Measurements from ENCODE around the gene APMAP. TPM values are rescaled to one million over a fixed set of nuclear protein-coding genes. Genes with fewer than 3 reads are reported as not detected.

APMAP gene
- polyA plus RNA-seq, 12 donors, result 39.8 to 71.9 (median 46.5) TPM; not detected in 1

GRCh38 chr20:24914388-24915241, 77.9 kb downstream of the APMAP start:
- no peak for DNase-seq

DNA sequence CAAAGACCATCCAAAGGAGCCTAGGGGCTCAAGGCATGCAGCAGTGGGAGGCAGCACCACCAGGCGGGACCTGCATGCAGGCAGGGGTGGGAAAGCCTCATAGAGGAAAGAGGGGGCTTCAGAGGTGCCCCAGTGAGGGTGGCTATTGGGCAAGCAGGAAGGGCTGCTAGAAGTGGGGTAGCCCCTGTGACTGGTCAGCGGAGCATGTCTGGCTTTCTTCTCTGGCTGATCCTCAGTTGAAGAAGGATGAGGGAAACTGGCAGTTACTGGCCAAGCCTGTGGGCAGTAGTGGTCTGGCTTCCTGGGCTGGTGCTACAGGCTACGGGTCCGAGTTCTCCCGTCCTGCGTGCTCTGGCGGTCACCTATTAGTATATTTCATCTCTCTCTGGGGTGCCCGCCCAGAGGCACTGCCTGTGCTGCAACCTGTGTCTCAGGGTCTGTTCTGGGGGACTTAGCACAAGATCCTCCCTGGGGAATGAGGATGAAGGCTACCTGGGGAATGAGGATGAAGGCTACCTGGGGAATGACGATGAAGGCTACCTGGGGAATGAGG, 79.4 kb downstream of the APMAP start:
- DNase-seq, result no peak

Other genes starting within 250 kb of the APMAP start
- 1 to 10 TPM in 2 of 12 donors, under 1 TPM in 8, not detected in 2; 0.35 to 2.3 (median 0.67) TPM for gene CST7, start 43.5 kb downstream of the APMAP start, polyA plus RNA-seq (ENCODE audit: insufficient read length in 12 of 12)
- gene ACSS1, start 65.4 kb upstream of the APMAP start, polyA plus RNA-seq (ENCODE audit: insufficient read length in 12 of 12), result 10 to 100 TPM in 11 of 12 donors, not detected in 1; 14.6 to 33.5 (median 20.6) TPM
- under 1 TPM in 1 of 12 donors, not detected in 11; 0.09 TPM for gene VSX1, start 89.4 kb upstream of the APMAP start, polyA plus RNA-seq (ENCODE audit: insufficient read length in 12 of 12)
- 10 to 100 TPM in 11 of 12 donors, not detected in 1; 25.2 to 73.1 (median 31.2) TPM for gene ENTPD6, start 203.0 kb upstream of the APMAP start, polyA plus RNA-seq (ENCODE audit: insufficient read length in 12 of 12)

Data from muscle of arm (tissue), 12 donors.